GM12801 (cell line): ENCODE results near the gene MIB1.

Experiments used
- TF ChIP-seq, protein P1 (sequence below): IDR thresholded peaks from one replicate; pipeline ENCODE4 v1.5.1; 2011; ENCODE audit warnings: control low read depth; ENCODE audit not compliant: insufficient read length; ENCODE audit errors: extremely low read depth

Gene MIB1

GRCh38 chr18:21747764-21748693 lies 7.4 kb downstream of the MIB1 start:
- TF ChIP-seq, protein P1, sequence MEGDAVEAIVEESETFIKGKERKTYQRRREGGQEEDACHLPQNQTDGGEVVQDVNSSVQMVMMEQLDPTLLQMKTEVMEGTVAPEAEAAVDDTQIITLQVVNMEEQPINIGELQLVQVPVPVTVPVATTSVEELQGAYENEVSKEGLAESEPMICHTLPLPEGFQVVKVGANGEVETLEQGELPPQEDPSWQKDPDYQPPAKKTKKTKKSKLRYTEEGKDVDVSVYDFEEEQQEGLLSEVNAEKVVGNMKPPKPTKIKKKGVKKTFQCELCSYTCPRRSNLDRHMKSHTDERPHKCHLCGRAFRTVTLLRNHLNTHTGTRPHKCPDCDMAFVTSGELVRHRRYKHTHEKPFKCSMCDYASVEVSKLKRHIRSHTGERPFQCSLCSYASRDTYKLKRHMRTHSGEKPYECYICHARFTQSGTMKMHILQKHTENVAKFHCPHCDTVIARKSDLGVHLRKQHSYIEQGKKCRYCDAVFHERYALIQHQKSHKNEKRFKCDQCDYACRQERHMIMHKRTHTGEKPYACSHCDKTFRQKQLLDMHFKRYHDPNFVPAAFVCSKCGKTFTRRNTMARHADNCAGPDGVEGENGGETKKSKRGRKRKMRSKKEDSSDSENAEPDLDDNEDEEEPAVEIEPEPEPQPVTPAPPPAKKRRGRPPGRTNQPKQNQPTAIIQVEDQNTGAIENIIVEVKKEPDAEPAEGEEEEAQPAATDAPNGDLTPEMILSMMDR, result no peak

- TF ChIP-seq, protein P1, result no peak
Observed at GRCh38 chr18:21757833-21758232, 17.2 kb downstream of the MIB1 start.

DNA sequence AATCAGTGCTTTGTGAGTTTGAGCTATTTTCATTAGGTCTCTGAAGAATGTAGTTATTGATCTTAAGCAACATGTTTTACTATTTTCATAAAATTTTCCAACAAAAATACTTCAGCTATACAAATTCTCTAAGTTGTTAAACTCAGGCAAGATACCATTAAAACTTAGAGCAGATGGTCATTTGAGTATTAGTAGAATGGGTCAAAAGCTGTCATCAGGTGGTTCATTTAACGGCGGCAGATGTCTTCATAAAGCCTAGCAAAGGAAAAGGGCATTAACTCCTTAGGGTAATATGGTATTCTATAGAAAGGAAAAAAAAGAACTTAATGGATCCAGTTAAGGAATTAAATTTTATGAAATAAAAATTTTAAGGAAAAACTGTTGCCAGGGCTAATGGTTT lies 19.2 kb downstream of the MIB1 start:
- TF ChIP-seq, protein P1, result no peak

GRCh38 chr18:21760321-21760720 lies 19.7 kb downstream of the MIB1 start:
- TF ChIP-seq, protein P1, result no peak

DNA sequence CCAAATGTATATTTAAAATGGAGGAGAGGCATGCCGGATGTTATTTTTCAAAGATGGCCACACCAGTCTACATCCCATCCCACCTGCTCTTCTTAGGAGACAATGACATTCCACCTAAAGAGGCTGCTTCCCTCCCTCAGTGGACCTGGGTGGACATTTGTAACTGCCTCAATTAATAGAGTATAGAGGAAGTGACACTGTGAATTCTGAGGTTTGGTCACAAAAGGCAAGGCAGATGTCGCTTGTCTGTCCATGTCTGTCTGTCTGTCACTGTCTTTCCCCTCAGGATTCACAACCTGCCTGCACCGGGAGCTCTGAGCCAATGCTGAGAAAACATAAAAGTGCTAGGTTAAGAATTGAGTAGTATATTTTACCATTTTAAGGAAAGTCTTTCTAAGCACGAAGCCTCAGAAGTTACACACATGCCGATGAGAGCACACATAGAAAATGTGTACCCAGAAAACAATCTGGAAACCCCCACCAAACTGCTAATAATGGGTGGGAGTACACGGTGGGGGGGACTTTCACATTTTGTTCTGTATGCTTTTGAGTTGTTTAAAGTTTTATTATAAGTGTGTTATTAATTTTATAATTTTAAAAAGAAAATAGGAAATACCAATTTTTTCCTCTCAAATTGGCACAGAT lies 21.0 kb downstream of the MIB1 start:
- TF ChIP-seq, protein P1, result no peak

GRCh38 chr18:21762181-21762772 lies 21.7 kb downstream of the MIB1 start:
- TF ChIP-seq, protein P1, result no peak
